K562 (cell line): ENCODE data around the gene MAD1L1. TPM values are rescaled to one million over a fixed set of nuclear protein-coding genes. Genes with fewer than 3 reads are reported as not detected.

ENCODE experiments used
- ATAC-seq: fragments of 200-7000 bp; cut with Tn5 transposase; 3 replicates; pipeline ENCODE4 v1.9.1; 2020; ENCODE audit warnings: moderate library complexity
- BruUV-seq: library from RNA; stranded (reverse); fragments of 400-500 nt; replicated peaks from 2 replicates; lab custom pipeline; 2021; lab: Mats Ljungman, UMichigan
- CTCF ChIA-PET: fragments of 300-600 bp; formaldehyde crosslinking; extraction: SDS; loops from one replicate; lab custom pipeline; 2021; ENCODE audit warnings: low intra/inter-chr PET ratio; lab: Yijun Ruan, JAX
- POLR2A ChIA-PET: fragments of 300-600, 350-650 bp; sonication (Branson Sonifier 250); formaldehyde crosslinking; extraction: SDS; loops from one replicate; lab custom pipeline; 2021; ENCODE audit warnings: antibody characterized with exemption, inconsistent platforms; lab: Yijun Ruan, JAX
- DNase-seq, 4 experiments: peaks; one replicate each; pipeline versions ENCODE4 v3.0.0 to v3.0.0-alpha.2; 2011 to 2018; ENCODE audit warnings: low spot score in 3 of 4, mixed read lengths in 3 of 4; ENCODE audit errors: extremely low read depth in 1 of 4
- FAIRE-seq: peaks from 2 replicates; lab custom pipeline; 2011; peaks lifted over from hg19 to GRCh38; lab: Jason Lieb, UNC
- H2AFZ ChIP-seq: 2 replicates; pipeline ENCODE4 v1.6.0; 2011; ENCODE audit warnings: low read depth, low read length, control low read depth, inconsistent platforms
- H3K27ac ChIP-seq: fragments of 200-600 bp; 3 replicates; pipeline ENCODE4 v1.8.0; 2011; ENCODE audit warnings: low read depth, mild to moderate bottlenecking, control low read depth, inconsistent platforms, low read length, moderate library complexity, mixed read lengths; ENCODE audit errors: extremely low read depth
- H3K27me3 ChIP-seq, 2 experiments: fragments of 300-600 bp in 1 of 2; 2 replicates in 1 of 2; 3 replicates in 1 of 2; pipeline versions ENCODE4 v1.6.0 to v1.8.0; 2011; ENCODE audit warnings: inconsistent platforms in 2 of 2, low read length in 2 of 2, mild to moderate bottlenecking in 1 of 2, mixed read lengths in 1 of 2, moderate library complexity in 1 of 2; ENCODE audit not compliant: control insufficient read depth in 2 of 2, insufficient read depth in 2 of 2
- H3K36me3 ChIP-seq: fragments of 300-600 bp; 3 replicates; pipeline ENCODE4 v1.8.0; 2011; ENCODE audit warnings: mild to moderate bottlenecking, low read length, inconsistent platforms; ENCODE audit not compliant: control insufficient read depth, insufficient read depth
- H3K4me1 ChIP-seq, 2 experiments: fragments of 200-600 bp in 1 of 2; replicated peaks in 1 of 2; 2 replicates in 1 of 2; 3 replicates in 1 of 2; pipeline versions ENCODE4 v1.5.1 to v1.8.0; 2011; ENCODE audit warnings: inconsistent platforms in 2 of 2, low read length in 2 of 2, mild to moderate bottlenecking in 1 of 2, mixed read lengths in 1 of 2, moderate library complexity in 1 of 2; ENCODE audit not compliant: control insufficient read depth in 2 of 2, insufficient read depth in 2 of 2
- H3K4me2 ChIP-seq: 2 replicates; pipeline ENCODE4 v1.6.1; 2011; ENCODE audit warnings: low read length, control low read depth, inconsistent platforms, mixed read lengths; ENCODE audit not compliant: insufficient read depth
- H3K4me3 ChIP-seq: fragments of 200-600 bp; sonication (generic), shearing (Covaris generic); 2 replicates; pipeline ENCODE4 v1.5.1; 2016; ENCODE audit warnings: control low read depth, inconsistent platforms
- H3K79me2 ChIP-seq: fragments of 200-600 bp; 3 replicates; pipeline ENCODE4 v1.8.0; 2011; ENCODE audit warnings: low read length, inconsistent platforms; ENCODE audit not compliant: control insufficient read depth, insufficient read depth
- H3K9ac ChIP-seq, 2 experiments: 2 replicates each; pipeline versions ENCODE4 v1.6.0 to v1.6.1; 2011; ENCODE audit warnings: low read depth in 2 of 2, low read length in 2 of 2, control low read depth in 1 of 2, inconsistent platforms in 1 of 2, mild to moderate bottlenecking in 1 of 2, mixed read lengths in 1 of 2; ENCODE audit not compliant: insufficient read depth in 1 of 2
- H3K9me1 ChIP-seq: one replicate; pipeline ENCODE4 v1.6.0; 2011; ENCODE audit warnings: inconsistent platforms, mild to moderate bottlenecking, low read length, moderate library complexity; ENCODE audit not compliant: control insufficient read depth, insufficient read depth
- H3K9me3 ChIP-seq: replicated peaks from 2 replicates; pipeline ENCODE4 v1.5.1; 2011; ENCODE audit warnings: low read depth, low read length, inconsistent platforms; ENCODE audit not compliant: control insufficient read depth, insufficient read depth
- H4K20me1 ChIP-seq: replicated peaks from 2 replicates; pipeline ENCODE4 v1.6.1; 2011; ENCODE audit warnings: low read length, inconsistent platforms, mixed read lengths; ENCODE audit not compliant: control insufficient read depth, insufficient read depth
- CBFB ChIP-seq: sonication (generic); formaldehyde crosslinking; IDR thresholded peaks from 2 replicates; pipeline ENCODE4 v1.4.0; 2020; ENCODE audit warnings: mild to moderate bottlenecking, missing genetic modification reagents
- E2F8 ChIP-seq: fragments of 450-650 bp; IDR thresholded peaks from 2 replicates; pipeline ENCODE4 v1.7.1; 2018; ENCODE audit warnings: mild to moderate bottlenecking, low read depth; ENCODE audit not compliant: partially characterized antibody
- POLR3A ChIP-seq: IDR thresholded peaks from 2 replicates; pipeline ENCODE4 v1.6.1; 2011; ENCODE audit warnings: borderline replicate concordance, mild to moderate bottlenecking, moderate library complexity; ENCODE audit not compliant: insufficient read length, insufficient read depth; ENCODE audit errors: extremely low read depth
- RBM17 ChIP-seq: fragments of 200-400 bp; formaldehyde crosslinking; IDR thresholded peaks from 2 replicates; pipeline ENCODE4 v1.6.1; 2017; ENCODE audit warnings: low read depth, mild to moderate bottlenecking, low read length, borderline replicate concordance
- RFX5 ChIP-seq: IDR thresholded peaks from 2 replicates; pipeline ENCODE4 v1.6.1; 2011; ENCODE audit warnings: low read depth, mild to moderate bottlenecking, improper control_type of control experiment, low read length
- SRSF3 ChIP-seq: fragments of 200-400 bp; formaldehyde crosslinking; IDR thresholded peaks from 2 replicates; pipeline ENCODE4 v1.6.1; 2016; ENCODE audit warnings: mild to moderate bottlenecking, low read length, moderate library complexity; ENCODE audit not compliant: insufficient read depth
- TFAP4 ChIP-seq: sonication (generic); formaldehyde crosslinking; IDR thresholded peaks from 2 replicates; pipeline ENCODE4 v1.8.0; 2022; ENCODE audit warnings: missing genetic modification reagents, mild to moderate bottlenecking, moderate library complexity, borderline replicate concordance
- ZKSCAN3 ChIP-seq: fragments of 250-450 bp; sonication (Bioruptor Pico); IDR thresholded peaks from 2 replicates; pipeline ENCODE4 v1.4.0; 2020
- ZNF263 ChIP-seq: sonication (generic); formaldehyde crosslinking; IDR thresholded peaks from 2 replicates; pipeline ENCODE4 v1.8.0; 2022; ENCODE audit warnings: mild to moderate bottlenecking, missing genetic modification reagents, borderline replicate concordance
- WGBS: fragments of 100-300 bp; shearing (Covaris generic); methylation state at CpG from one replicate; pipeline ENCODE4 v1.1.6; 2016; ENCODE audit warnings: low coverage, mixed read lengths; ENCODE audit not compliant: insufficient coverage; ENCODE audit errors: missing lambda C conversion rate; 5-methylcytosine and 5-hydroxymethylcytosine counted together
- in situ Hi-C: fragments of 300-500 bp; cut with MboI; formaldehyde crosslinking; loops from 4 replicates; pipeline ENCODE4 v1.15.0; 2018; ENCODE audit warnings: inconsistent platforms, mixed read lengths
- intact Hi-C: fragments of 100-400 bp; cut with micrococcal nuclease; formaldehyde crosslinking; loops from 2 replicates; pipeline ENCODE4 v1.14.2; 2022
- polyA plus RNA-seq, 8 experiments: library from polyadenylated mRNA; depleted of rRNA in 4 of 8; stranded (reverse) in 5 of 8; unstranded in 3 of 8; fragments of >200 nt; fragmentation: Nextera tagmentation in 2 of 8; fragmentation: Illumina TruSeq in 1 of 8; extraction: Ambion mirVana in 2 of 8; extraction: Trizol in 1 of 8; gene quantifications; 2 replicates each; pipeline versions ENCODE4 v1.2.1 to v1.2.3, GENCODE V29; 2011 to 2014; ENCODE audit warnings: inconsistent platforms in 1 of 8, missing spikeins in 1 of 8
- total RNA-seq, 7 experiments: library from RNA; depleted of rRNA in 6 of 7; stranded (reverse); fragments of >200 nt in 6 of 7; fragmentation: Illumina TruSeq in 2 of 7; extraction: Trizol in 2 of 7; gene quantifications; 2 replicates each; pipeline versions ENCODE4 v1.2.1 to v1.2.3, GENCODE V29; 2011 to 2021; ENCODE audit warnings: low replicate concordance in 1 of 7

The MAD1L1 gene
- total and polyA plus RNA-seq, 9 of the 15 experiments (the other 6 are each of a cell fraction or from before 2014, with no cell fraction given): 1.7 to 89.7 (median 18.0) TPM

GRCh38 chr7:2054927-2055326 is 177.8 kb downstream of the MAD1L1 start (continued):
- TF ChIP-seq ZKSCAN3: no peak

GRCh38 chr7:2053395-2053794 is 179.3 kb downstream of the MAD1L1 start:
- Histone ChIP-seq H3K9ac (no peak overlapping the region), H4K20me1 (no peaks in the 10 kb centered on the region), H3K27me3 (no peaks in the 10 kb centered on the region; a peak in 1 of 5 replicates), H3K27ac (no peak overlapping the region), H3K4me2 (no peak overlapping the region), H3K9me1 (no peaks in the 10 kb centered on the region), H3K79me2 (no peaks in the 10 kb centered on the region), H2AFZ (no peak overlapping the region)
- BruUV-seq: no TSS peak
- CTCF ChIA-PET: no interaction called here
- in situ Hi-C loops: no loop called here
- FAIRE-seq (no peak), ATAC-seq (no peak)
- WGBS: 90% methylated on average over 13 of the region's 13 CpGs
- no peak for TF ChIP-seq E2F8
- no peak for TF ChIP-seq ZNF263 (CRISPR knock-in tag)
- TF ChIP-seq RBM17: no peak
- no peak for TF ChIP-seq TFAP4 (CRISPR knock-in tag)
- no peak for TF ChIP-seq CBFB (CRISPR knock-in tag)
- no peak for TF ChIP-seq RFX5
- TF ChIP-seq SRSF3: no peak
- no peak for TF ChIP-seq POLR3A
- TF ChIP-seq, all 486 proteins: peak for 0
- Histone ChIP-seq H3K4me1 (peaks cover 0 to 63% of the 10 kb centered on the region in 2 experiments; a peak in 2 of 5 replicates), H3K4me3 (no peak overlapping the region), H3K9me3 (no peaks in the 10 kb centered on the region), H3K36me3 (0 out of 3 replicates have a peak, but pooled peaks cover 2% of the 10 kb centered on the region)
- intact Hi-C loops: no loop called here
- DNase-seq: no peak
- POLR2A ChIA-PET: interaction anchor here (1.0 to 1.2 kb wide), 3 partner anchors 12 to 26 kb away, joined by 3 to 4 read pairs (median 3); no protein-coding TSS in a partner anchor
